Stimulated activated CD8-positive, alpha-beta memory T cell treated with anti-CD3 and anti-CD28 coated beads, Interleukin-2, amount 100 ng/mL, for 1 hour (primary cell): ENCODE results near the gene GRAMD2A.

Source experiments
- DNase-seq, 2 donors: peaks; one replicate each; pipeline ENCODE4 v3.0.0-alpha.2; 2020; ENCODE audit warnings: low read depth in 2 of 2

Gene GRAMD2A

DNA sequence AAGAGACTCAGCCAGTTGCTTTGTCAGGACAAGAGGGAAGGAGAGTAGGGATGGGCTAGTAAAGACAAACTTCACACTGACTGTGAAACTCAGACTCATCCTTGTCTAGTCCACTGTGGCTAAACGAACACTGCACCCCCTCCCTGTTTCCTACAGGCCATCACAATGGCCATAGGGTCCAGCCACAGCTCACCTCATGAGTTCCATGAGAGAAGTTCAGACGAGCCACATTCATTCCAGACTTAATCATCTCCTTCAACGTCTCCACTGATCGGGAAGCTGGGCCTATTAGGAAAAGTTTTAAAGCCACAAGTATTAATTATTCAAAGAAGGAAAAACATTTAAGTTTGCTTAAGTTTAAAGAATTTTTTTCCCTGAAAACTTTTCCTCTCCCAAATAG, 19.6 kb upstream of the GRAMD2A start:
- no peak for DNase-seq

DNA sequence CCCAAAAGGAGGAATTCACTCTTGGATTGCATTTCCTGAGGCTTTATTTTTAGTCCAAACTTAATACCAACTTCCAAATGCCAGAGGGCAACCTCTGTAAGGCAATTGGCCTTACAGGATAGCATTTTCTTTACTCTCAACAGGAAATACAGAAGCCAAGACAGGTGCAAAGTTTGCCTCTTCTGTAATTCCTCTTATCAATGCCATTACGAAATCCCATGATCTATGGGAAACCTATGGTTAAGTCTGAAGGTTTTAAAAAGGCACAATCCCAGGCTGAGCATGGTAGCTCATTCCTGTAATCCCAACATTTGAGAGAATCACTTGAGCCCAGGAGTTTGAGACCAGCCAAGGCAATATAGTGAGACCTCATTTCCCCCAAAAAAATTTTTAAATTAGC, 18.5 kb upstream of the GRAMD2A start:
- DNase-seq, result no peak

DNA sequence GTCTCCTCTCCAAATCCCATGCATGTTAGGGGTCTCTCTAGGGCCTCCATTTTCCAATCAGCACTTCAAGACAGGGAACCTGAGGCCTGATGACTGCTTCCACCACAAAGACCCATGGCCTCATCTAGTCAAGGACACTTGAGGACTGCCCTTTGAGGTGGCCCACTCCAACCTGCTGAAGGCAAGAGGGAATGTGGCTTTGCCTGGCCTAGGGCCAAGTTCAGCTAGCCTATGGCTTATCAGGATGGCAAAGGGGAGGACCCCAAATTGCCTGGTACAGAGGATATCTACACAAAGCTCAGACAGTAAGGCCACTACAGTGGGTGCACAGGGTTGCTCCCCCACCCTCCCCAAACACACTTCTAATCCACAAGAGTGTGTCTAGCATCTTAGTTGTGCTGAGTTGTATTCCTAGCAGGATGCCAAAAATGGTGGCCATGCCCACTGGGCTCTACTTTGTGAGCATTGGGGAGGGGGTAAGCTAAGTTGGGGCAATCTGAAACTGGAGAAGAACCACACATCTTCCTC, 10.0 kb upstream of the GRAMD2A start:
- DNase-seq, result no peak

DNA sequence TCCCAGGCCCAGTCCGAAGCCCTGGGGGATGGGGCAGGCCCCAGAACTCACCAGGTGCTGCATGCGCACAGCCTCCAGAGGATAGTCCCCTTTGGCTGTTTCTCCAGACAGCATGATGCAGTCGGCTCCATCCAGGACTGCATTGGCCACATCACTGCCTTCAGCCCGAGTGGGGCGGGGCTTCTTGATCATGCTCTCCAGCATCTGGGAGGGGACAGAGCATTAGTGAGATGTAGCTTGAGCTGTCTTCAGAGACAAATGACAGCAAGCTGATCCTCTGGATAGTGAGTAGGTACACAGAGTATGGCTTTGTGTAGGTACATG, 9.1 kb upstream of the GRAMD2A start:
- DNase-seq, result no peak

DNA sequence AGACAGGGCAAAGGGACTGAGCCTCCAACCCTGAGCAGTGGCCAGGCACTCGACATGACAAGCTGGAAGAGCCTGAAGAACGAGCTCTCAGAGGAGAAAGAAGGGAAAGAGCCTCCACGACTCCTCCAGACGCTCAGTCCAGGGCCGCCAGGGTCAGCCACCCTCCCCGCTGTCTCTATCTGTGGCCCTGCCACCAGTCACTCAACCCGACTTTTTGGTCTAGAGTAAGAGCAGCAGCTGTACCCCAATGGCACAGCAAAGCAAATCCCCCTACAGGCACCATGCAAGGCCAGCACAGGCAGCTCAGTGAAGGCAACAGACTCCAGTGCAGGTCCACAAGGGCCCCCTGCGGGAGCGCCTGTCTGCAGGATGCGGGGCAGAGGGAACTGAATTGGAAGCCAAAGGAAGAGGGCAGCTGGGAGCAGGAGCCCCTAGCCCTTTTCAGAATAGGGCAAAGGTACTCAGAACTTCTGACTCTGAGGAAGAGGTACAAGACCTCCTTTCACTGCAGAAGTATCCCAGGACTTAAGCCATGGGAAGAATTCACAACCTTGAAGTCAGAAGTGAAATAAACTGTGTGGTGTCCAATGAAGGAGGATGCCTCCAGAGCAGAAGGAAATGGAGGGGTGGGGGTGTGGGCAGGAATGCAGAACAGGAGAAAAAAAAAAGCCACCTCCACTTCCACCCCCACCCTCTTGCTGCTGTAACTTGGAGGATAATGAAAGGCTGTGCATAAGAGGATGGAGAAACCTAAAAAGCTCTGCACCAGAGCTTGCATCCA, 8.5 kb upstream of the GRAMD2A start:
- no peak for DNase-seq

DNA sequence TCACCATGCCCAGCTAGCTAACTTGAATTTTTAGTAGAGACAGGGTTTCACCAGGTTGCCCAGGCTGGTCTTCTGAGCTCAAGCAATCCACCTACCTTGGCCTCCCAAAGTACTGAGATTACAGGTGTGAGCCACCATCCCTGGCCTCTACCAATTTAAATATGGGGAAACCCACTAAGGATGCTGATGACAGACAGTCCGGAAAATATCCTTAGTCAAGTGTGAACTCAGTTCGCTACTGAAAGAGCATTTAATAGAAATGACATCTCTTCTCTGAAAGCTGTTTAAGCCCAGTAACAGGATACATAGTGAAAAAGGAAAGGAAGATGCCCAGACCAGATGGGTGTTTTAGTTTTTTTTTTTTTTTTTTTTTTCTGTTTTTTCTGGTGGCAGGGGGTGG, 7.7 kb upstream of the GRAMD2A start:
- DNase-seq, result no peak

DNA sequence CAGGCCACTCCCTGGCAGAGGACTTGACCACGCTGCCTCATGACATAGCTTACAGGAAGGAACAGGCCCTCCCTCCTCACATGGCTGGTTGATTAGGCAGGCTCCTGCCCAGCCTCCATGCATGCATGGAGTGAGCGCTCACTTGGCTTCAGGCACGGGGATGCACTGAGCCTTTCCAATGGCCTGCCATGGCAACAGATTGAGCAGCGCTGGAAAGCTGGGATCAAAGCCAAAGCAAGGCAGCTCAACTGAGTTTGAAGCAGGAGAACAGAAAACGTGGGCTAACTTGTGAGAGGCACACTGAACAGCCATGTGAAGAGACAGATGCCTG, 5.9 kb upstream of the GRAMD2A start:
- DNase-seq, result no peak

DNA sequence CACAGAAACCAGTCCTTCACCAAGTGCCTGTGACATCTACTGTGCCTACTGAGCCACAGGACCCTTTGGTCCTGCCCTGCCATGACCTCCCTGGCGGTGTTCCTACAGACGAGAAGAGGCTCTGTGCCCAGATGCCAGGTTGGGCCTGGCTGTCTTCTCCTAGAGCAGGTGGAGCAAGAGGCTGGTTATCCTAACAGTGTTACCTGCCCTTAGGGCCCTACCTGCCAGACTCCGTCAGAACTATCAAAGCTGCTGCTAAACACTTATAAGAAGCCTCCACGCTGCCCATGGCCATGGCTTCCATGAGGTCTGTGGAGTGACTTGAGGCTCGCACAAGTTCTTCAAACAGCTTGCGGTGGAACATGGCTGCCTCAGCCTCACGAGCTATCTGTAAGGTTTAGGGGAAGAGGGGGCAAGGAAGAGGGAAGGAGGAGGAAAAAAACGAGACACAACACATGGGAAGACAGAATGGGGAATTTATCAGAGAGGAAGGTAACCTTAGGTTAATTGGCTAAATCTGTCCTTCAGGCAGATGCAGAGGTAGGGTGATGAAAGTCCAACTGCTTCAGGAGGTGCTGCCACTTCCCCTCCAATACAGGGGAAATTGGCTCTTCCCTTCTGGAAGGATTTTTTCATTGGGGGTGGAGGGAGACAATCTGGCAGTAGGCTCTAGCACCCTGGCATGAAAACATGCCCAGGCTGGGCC, 5.4 kb upstream of the GRAMD2A start:
- no peak for DNase-seq

DNA sequence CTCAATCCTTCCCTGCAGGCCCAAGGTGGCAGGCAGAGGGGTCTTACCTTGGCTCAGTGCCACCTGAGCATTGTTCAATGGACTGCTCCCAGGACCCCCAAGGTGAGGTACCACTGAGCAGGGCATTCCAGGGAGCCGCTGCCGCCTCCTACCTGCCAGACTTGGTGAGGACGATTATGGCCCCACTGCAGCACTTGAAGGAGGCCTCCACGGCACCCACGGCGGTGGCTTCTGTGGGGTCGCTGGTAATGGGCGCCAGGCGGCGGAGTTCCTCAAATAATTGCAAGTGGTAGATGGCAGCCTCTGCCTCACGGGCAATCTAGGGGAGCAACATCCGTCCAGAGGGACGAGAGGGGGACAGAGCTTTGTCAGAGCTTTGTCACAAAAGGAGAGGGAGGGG, 4.7 kb upstream of the GRAMD2A start:
- DNase-seq, result no peak

DNA sequence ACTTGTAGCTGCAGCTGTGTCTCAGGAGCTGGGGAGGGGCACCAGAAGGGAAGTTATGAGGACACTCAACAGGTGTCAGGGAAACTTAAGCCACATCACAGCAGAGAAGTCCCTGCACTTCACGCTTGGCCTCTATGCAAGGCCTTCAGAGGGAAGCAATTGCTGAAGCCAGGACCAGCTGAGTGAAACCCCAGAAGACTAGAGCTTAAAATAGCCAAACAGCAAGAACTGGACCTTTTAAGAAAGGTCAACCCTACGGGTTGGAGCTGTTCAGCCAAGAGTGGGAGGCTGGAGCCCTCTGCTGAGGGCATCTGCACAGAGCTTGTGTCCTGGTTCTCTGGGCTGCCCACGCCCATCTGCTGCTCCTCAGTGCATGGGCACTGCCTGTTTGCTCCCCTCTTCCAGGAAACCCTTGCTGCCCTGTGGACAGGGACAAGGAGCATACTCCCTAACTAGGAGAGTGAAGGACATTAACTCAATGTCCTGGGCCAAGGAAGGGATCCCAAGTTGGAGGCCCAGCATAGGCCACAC, 3.9 kb upstream of the GRAMD2A start:
- DNase-seq, result no peak

DNA sequence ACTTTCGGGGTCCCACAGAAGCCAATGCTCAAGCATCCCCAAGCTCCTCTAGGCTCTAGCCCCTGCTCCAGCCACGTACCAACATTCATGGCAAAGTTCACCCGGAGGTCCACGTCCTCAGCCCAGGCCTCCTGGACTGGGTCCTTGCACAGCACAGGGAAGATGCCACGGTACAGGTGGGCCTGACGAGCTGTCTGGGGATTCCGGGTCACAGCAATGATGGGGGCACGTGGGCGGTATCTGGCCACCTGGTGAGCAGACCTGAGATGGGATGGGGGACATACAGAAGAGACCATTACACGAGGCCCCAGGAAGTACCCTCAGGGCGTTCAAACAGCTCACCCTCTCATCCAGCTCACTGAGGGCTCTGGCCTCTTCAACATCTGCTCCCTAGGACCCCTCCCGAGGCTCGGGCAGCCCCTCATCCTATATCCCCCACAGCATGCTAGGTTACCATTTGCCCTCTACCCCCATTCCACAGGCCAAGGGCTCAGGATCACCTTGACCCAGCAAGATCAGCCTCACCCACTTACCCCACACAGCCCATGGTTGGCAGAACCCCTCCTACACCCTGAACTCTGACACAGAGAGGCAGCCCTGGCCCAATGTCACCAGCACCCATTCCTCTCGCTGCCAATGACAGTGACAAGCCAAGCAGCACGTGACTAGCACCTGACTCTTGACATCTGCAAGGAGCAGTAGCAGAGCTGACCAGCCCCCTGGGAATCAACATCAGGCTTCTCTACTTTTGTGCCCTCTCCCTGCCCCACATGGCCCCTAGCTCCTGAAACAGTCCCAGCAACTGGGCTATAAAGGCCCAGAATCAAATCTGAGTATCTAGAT, 3.0 kb upstream of the GRAMD2A start:
- no peak for DNase-seq

DNA sequence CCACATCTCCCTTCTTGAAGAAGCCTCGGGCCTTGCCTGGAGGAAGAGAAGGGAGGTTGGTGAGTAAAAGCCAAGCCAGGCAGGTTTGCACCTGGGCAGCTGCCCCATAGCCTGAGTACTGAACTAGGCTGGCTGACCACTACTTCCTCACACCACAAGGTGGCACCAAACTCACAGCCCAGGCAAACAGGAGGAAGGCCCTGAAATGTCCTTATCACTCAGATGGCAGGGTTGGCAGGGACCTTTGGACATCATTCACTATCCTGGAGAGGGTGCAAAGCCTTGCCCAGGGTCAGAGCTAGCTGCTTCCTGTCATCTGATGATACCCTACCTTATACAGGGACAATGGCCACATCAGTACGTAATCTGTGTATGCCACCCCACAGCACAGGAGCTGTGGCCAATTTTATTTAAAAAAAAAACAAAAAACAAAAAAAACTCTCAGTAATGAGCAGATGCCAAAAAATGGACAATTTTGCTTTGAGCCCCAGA, 2.2 kb upstream of the GRAMD2A start:
- DNase-seq, result peak; percentile 50 to 54

DNA sequence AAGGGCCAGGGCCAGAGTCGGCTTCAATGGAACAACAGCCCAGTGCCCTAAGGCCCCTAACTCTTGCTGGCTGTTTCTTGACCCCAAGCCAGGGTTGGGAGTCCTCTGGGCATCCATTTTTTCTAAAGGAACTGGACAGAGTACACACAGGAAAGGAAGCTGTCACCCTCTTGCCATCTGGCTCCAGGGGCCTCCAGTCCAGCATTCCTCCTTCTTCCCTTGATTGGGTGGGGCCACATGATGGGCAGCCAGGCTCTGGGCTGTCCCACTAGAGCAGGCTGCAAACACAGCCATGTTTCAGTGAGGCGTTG, 1.6 kb upstream of the GRAMD2A start:
- DNase-seq, result no peak

DNA sequence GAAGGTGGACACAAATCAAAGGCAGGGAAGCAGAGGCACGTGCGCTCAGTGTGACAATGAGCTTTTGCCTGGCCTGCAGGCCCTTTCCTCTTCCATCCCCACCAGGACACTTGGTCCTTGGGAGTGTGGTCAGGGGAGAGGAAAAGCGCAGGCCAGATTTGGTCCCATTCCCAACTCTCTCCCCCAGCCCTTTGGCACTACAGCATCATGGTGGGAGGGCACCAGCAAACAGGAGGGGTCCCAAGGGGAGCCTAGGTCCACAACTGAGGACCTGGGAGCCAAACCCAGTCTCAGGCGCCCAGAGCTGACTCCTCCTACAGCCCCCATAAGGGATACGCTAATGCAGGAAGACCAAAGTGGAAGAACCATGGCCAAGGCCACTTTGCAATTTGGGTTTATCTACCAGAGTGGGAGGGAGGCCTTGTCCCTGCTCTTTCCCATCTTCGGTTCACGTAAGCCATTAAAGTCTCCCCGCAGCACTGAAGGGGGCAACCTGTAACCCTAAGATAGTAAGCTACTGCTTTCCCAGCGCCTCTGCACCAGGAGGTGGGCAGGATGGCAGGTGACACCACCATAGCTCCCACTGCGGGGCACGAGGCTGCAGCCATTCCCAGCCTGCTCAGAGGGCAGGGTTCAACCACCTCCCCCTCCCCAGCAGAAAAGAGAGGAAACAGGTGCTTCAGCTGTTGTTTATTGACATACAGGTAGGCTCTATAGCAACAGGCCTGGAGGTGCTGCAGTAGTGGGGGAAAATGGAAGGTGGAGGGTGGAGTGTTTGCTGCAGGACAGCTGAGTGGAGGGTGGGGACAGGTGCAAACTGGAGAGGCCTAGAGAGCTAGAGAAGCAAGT, 993 bp upstream of the GRAMD2A start:
- no peak for DNase-seq

DNA sequence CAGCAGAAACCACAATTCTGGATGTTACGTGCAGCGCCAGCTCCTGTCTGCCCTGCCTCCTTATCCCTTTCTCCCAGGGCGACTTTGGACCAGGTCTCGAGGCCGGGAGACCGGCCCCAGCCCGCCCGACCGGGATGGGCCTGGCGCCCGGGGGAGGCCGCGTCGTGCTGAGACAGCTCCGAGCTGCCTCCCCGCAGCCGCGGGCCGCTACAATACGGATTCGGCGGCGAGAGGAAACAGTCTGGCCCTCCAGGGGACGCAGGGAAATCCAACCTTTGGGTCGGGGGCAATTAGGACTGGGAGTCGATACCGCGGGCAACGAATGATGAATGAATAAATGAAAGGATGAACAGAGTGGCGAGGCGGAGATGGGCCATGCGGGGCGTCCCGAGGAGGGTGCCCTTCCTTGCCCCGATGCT, 537 bp downstream of the GRAMD2A start:
- no peak for DNase-seq

DNA sequence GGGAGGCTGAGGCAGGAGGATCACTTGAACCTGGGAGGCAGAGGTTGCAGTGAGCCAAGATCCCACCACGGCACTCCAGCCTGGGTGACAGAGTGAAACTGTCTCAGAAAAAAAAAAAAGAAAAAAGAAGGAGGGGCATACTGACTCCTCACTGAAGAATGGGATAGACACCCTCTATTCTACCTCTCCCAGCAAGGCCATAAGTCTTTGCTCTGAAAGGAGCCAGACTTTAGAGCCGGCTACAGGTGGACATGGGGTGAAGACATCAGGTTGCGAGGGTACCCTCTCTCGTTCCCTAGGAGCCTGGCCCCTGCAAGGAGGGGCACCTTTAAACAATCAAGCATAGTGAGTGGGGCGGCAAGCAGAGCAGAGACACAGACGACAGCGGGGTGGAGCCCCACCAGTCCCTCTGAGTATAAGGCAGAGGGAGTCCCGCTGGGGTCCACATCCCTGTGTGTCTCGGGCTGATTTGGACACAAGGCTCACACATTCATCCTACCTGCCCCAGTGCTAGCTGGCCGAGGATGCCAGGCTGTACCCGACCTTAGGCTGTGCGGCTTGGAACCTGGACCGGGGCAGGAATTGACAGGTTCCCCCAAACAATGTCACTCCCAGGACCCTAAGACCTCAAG, 1.1 kb downstream of the GRAMD2A start:
- DNase-seq, result no peak

DNA sequence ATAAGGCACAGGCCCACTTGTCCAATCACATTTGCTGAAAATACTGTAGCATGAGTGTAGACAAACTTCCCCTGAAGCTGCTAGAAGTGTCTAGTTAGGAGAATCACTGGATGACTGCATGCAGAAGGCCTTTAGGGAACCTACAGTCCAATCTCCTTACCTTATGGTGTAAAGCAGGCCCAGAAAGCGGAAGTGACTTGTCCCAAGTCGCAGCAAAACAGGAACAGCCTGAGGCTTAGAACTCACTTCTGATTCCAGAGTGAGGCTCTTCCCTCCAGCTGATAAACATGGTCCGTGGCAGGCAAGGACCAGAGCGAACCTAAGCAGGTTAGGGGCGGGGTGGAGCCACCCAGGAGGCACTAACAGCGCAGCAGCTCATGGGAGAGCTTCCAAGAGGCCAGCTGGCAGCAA, 2.5 kb downstream of the GRAMD2A start:
- DNase-seq, result no peak

DNA sequence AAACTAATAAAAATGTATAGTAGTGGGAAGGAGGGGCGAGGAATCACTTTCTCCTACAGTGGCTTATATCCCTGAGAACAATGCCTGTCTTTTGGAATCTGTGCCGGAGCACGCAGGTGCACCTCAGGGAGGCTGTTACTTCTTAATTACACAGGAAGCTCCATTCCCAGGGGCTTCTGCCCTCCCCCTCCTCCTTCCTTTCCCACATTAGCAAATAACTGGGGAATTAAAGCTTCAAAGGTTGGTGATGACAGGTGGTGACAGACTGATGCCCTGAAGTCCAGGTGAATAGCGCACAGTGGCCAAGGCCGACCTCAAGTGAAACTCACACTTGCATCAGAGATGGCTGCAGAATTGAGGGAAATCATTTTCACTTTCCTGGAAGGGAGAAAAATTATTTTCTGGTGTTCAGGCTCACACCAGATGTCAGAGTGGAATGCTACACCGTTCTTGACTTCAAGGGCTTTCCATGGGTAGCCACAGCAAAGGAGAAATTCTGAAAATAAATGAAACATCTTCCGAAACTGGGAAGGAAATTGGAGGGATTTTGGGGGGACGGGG, 3.7 kb downstream of the GRAMD2A start:
- no peak for DNase-seq

DNA sequence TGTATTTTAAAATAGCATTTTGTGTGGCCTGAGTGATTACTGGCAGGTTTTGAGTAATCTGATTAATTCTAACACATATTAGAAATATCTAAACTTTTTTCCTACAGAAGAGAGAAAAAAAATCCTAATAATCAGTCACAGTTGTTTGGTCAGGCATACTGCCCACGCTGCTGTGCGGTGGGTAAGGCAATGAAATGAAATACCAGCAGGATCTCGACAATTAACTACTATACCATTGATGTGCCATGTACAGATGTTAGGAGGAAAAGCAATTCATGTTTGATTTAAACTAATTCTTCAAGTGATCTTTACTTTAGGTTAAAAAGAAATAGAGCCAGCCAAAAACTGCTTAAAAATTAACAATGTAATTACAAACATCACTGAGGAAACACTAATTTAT, 5.2 kb downstream of the GRAMD2A start:
- no peak for DNase-seq

DNA sequence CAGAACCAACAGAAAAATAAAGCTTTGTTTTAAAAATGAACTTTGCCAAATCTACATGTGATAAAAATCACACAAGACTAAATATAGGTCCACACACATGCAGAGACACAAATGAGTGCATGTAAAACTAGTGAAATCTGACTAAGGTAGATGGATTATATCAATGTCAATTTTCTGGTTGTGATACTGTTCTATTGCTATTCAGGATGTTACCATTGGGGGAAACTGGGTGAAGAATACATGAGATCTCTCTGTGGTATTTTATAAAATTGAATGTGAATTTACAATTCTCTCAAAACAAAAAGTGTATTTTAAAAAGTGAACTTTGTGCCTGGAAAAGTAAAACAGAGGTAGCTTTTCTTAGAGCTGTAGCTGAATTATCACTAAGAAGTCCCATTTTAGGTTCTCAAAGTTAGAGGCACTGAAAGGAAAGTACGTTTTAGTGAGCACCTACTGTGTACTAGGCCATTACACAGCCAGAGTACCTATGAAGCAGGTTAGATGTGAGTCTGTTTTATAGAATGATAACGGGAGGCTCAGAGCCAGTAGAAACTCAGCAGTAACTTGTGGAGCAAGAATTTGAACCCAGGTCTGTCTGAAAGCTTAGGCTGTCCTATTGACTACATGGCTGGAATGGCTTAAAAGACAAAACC, 8.2 kb downstream of the GRAMD2A start:
- DNase-seq, result no peak
